Astrocyte (in vitro differentiated cells and primary cell): Measurements from ENCODE around the gene ANKDD1B. TPM values are rescaled to one million over a fixed set of nuclear protein-coding genes. Genes with fewer than 3 reads are reported as not detected.
"Not testable (repeated sequence)": the region's sequence is repeated elsewhere in the genome, so short reads cannot be mapped to it uniquely, and the experiment has no call there.

Experiments used
- DNase-seq: peaks from one replicate; pipeline ENCODE4 v3.0.0-alpha.2; 2010; ENCODE audit warnings: low read depth
- FAIRE-seq: peaks from 2 replicates; lab custom pipeline; 2011; peaks lifted over from hg19 to GRCh38; lab: Jason Lieb, UNC
- H2AFZ ChIP-seq: 2 replicates; pipeline ENCODE4 v1.6.0; 2012; ENCODE audit warnings: low read depth, low read length, inconsistent platforms
- H3K27ac ChIP-seq: 2 replicates; pipeline ENCODE4 v1.5.1; 2011; ENCODE audit warnings: low read depth, low read length, inconsistent platforms
- H3K27me3 ChIP-seq: 2 replicates; pipeline ENCODE4 v1.6.0; 2011; ENCODE audit warnings: low read length, inconsistent platforms; ENCODE audit not compliant: insufficient read depth
- H3K36me3 ChIP-seq: 2 replicates; pipeline ENCODE4 v1.5.1; 2011; ENCODE audit warnings: low read length, inconsistent platforms; ENCODE audit not compliant: insufficient read depth
- H3K4me1 ChIP-seq: 2 replicates; pipeline ENCODE4 v1.5.1; 2011; ENCODE audit warnings: low read length, inconsistent platforms; ENCODE audit not compliant: insufficient read depth
- H3K4me2 ChIP-seq: 2 replicates; pipeline ENCODE4 v1.6.0; 2012; ENCODE audit warnings: low read length, inconsistent platforms
- H3K4me3 ChIP-seq: 2 replicates; pipeline ENCODE4 v1.5.1; 2011; ENCODE audit warnings: low read depth, mild to moderate bottlenecking, low read length, inconsistent platforms; ENCODE audit not compliant: insufficient read depth
- H3K79me2 ChIP-seq: 2 replicates; pipeline ENCODE4 v1.6.0; 2012; ENCODE audit warnings: mild to moderate bottlenecking, low read length, inconsistent platforms; ENCODE audit not compliant: insufficient read depth
- H3K9ac ChIP-seq: 2 replicates; pipeline ENCODE4 v1.6.0; 2012; ENCODE audit warnings: mild to moderate bottlenecking, low read length, inconsistent platforms
- H3K9me3 ChIP-seq: 2 replicates; pipeline ENCODE4 v1.5.1; 2012; ENCODE audit warnings: low read depth, mild to moderate bottlenecking, low read length, inconsistent platforms; ENCODE audit not compliant: insufficient read depth
- H4K20me1 ChIP-seq: 2 replicates; pipeline ENCODE4 v1.6.0; 2012; ENCODE audit warnings: low read length, inconsistent platforms; ENCODE audit not compliant: insufficient read depth
- H3K27ac Mint-ChIP-seq: one replicate; pipeline ENCODE4 v1.8.0; 2021; ENCODE audit warnings: mild to moderate bottlenecking, mixed read lengths; ENCODE audit not compliant: unreplicated experiment
- H3K27me3 Mint-ChIP-seq: one replicate; pipeline ENCODE4 v1.8.0; 2021; ENCODE audit warnings: low read depth, mixed read lengths; ENCODE audit not compliant: unreplicated experiment
- H3K36me3 Mint-ChIP-seq: one replicate; pipeline ENCODE4 v1.8.0; 2021; ENCODE audit warnings: low read depth, mixed read lengths; ENCODE audit not compliant: unreplicated experiment
- H3K4me1 Mint-ChIP-seq: one replicate; pipeline ENCODE4 v1.8.0; 2021; ENCODE audit warnings: low read depth, mixed read lengths; ENCODE audit not compliant: unreplicated experiment
- H3K4me3 Mint-ChIP-seq: one replicate; pipeline ENCODE4 v1.8.0; 2021; ENCODE audit warnings: mild to moderate bottlenecking, moderate library complexity, mixed read lengths; ENCODE audit not compliant: unreplicated experiment
- H3K9me3 Mint-ChIP-seq: one replicate; pipeline ENCODE4 v1.8.0; 2021; ENCODE audit warnings: mild to moderate bottlenecking, mixed read lengths; ENCODE audit not compliant: unreplicated experiment
- CTCF ChIP-seq: IDR thresholded peaks from 2 replicates; pipeline ENCODE4 v1.5.1; 2011; ENCODE audit warnings: low read depth, mild to moderate bottlenecking, inconsistent platforms, low read length, moderate library complexity; ENCODE audit not compliant: insufficient read depth
- EZH2 ChIP-seq: IDR thresholded peaks from 2 replicates; pipeline ENCODE4 v1.6.1; 2012; ENCODE audit warnings: mild to moderate bottlenecking, low read length, inconsistent platforms; ENCODE audit not compliant: insufficient read depth
- total RNA-seq: library from RNA; stranded (reverse); gene quantifications from 2 replicates; pipeline ENCODE4 v1.2.1, GENCODE V29; 2021

Gene ANKDD1B
- total RNA-seq, 1 donor from 2014 or later, result 0.59 TPM

GRCh38 chr5:75694781-75695180 is 83.5 kb downstream of the ANKDD1B start:
- Histone ChIP-seq H3K27me3 (no peaks in the 10 kb centered on the region), H3K4me1 (no peaks in the 10 kb centered on the region), H3K79me2 (no peaks in the 10 kb centered on the region), H3K9ac (no peak overlapping the region), H3K27ac (no peak overlapping the region), H3K4me2 (no peak overlapping the region), H3K9me3 (no peaks in the 10 kb centered on the region), H2AFZ (no peak overlapping the region), H3K4me3 (no peak overlapping the region), H3K36me3 (peaks cover 5% of the 10 kb centered on the region), H4K20me1 (no peaks in the 10 kb centered on the region)
- Mint-ChIP-seq H3K9me3 (no peaks in the 10 kb centered on the region), H3K4me1 (no peaks in the 10 kb centered on the region), H3K27me3 (no peaks in the 10 kb centered on the region), H3K27ac (no peak overlapping the region), H3K36me3 (peaks cover 6% of the 10 kb centered on the region), H3K4me3 (no peak overlapping the region)
- DNase-seq (no peak), FAIRE-seq (no peak)
- TF ChIP-seq EZH2, result no peak
- TF ChIP-seq CTCF, result no peak

- H3K27ac Mint-ChIP-seq, H3K4me2 ChIP-seq, H2AFZ ChIP-seq, H3K4me3 ChIP-seq, H3K36me3 Mint-ChIP-seq, H3K27me3 ChIP-seq, H3K4me1 ChIP-seq, H3K4me1 Mint-ChIP-seq, DNase-seq, H3K9me3 ChIP-seq, H3K27me3 Mint-ChIP-seq, H3K79me2 ChIP-seq, H3K36me3 ChIP-seq, H3K9ac ChIP-seq, FAIRE-seq, H3K9me3 Mint-ChIP-seq, H3K4me3 Mint-ChIP-seq, H4K20me1 ChIP-seq, H3K27ac ChIP-seq: not testable (repeated sequence)
Observed at GRCh38 chr5:75695472-75696351, 84.5 kb downstream of the ANKDD1B start.

GRCh38 chr5:75701856-75702255 is 90.6 kb downstream of the ANKDD1B start:
- no peaks in the 10 kb centered on the region for H3K27me3 ChIP-seq
- H3K36me3 Mint-ChIP-seq, result peaks cover 7% of the 10 kb centered on the region
- H3K4me1 ChIP-seq, result no peaks in the 10 kb centered on the region
- no peak overlapping the region for H3K4me2 ChIP-seq
- no peak overlapping the region for H3K4me3 ChIP-seq
- H3K4me3 Mint-ChIP-seq, result no peak overlapping the region
- peaks cover 6% of the 10 kb centered on the region for H3K36me3 ChIP-seq
- peaks cover 3% of the 10 kb centered on the region for H3K4me1 Mint-ChIP-seq
- H3K9ac ChIP-seq, result no peak overlapping the region
- H3K9me3 Mint-ChIP-seq, result no peaks in the 10 kb centered on the region
- H3K27ac Mint-ChIP-seq, result no peak overlapping the region
- no peaks in the 10 kb centered on the region for H3K27me3 Mint-ChIP-seq
- no peaks in the 10 kb centered on the region for H4K20me1 ChIP-seq
- FAIRE-seq (no peak), DNase-seq (no peak)
- H3K9me3 ChIP-seq, result no peaks in the 10 kb centered on the region
- TF ChIP-seq CTCF (no peak), EZH2 (no peak)
- no peak overlapping the region for H2AFZ ChIP-seq
- no peaks in the 10 kb centered on the region for H3K79me2 ChIP-seq
- no peak overlapping the region for H3K27ac ChIP-seq
